Upper lobe of left lung (tissue), 6 donors: Measurements from ENCODE around the gene ANKRD11. TPM values are rescaled to one million over a fixed set of nuclear protein-coding genes. Genes with fewer than 3 reads are reported as not detected.

Experiments used
- ATAC-seq, 2 donors: fragments of 200-7000 bp; cut with Tn5 transposase; one replicate each; pipeline ENCODE4 v1.9.1; 2022; ENCODE audit warnings: mild to moderate bottlenecking in 2 of 2, moderate library complexity in 2 of 2; ENCODE audit not compliant: low FRiP score in 2 of 2
- DNase-seq, 2 donors: peaks; one replicate each; pipeline ENCODE4 v3.0.0-alpha.2; 2019 to 2020
- H3K27ac ChIP-seq, 4 donors: fragments of 200-600 bp; sonication (generic); one replicate each; pipeline ENCODE4 v1.5.1; 2016 to 2019
- H3K27me3 ChIP-seq, 4 donors: fragments of 200-600 bp; sonication (generic); one replicate each; pipeline ENCODE4 v1.5.1; 2017 to 2019
- H3K36me3 ChIP-seq, 4 donors: fragments of 200-600 bp; sonication (generic); one replicate each; pipeline ENCODE4 v1.5.1; 2016 to 2019
- H3K4me1 ChIP-seq, 4 donors: fragments of 200-600 bp; sonication (generic); one replicate each; pipeline ENCODE4 v1.5.1; 2018 to 2019
- H3K4me3 ChIP-seq, 4 donors: fragments of 200-600 bp; sonication (generic); one replicate each; pipeline ENCODE4 v1.5.1; 2017 to 2019; ENCODE audit warnings: mild to moderate bottlenecking in 2 of 4, moderate library complexity in 1 of 4
- H3K9me3 ChIP-seq, 4 donors: fragments of 200-600 bp; sonication (generic); one replicate each; pipeline ENCODE4 v1.5.1; 2018 to 2019
- CTCF ChIP-seq, 6 experiments: fragments of 450-650 bp in 4 of 6; fragments of 200-600 bp in 2 of 6; sonication (generic) in 2 of 6; IDR thresholded peaks; one replicate each; pipeline ENCODE4 v1.5.1; 2016 to 2019; ENCODE audit warnings: antibody characterized with exemption in 6 of 6
- EP300 ChIP-seq, 4 donors: sonication (generic); formaldehyde crosslinking; IDR thresholded peaks; one replicate each; pipeline ENCODE4 v1.5.1; 2017; ENCODE audit warnings: antibody characterized with exemption in 4 of 4, control low read depth in 2 of 4
- POLR2A ChIP-seq, 4 donors: fragments of 450-650 bp; IDR thresholded peaks; one replicate each; pipeline ENCODE4 v1.5.1; 2016 to 2017; ENCODE audit warnings: antibody characterized with exemption in 4 of 4, mild to moderate bottlenecking in 2 of 4
- POLR2AphosphoS5 ChIP-seq, 2 donors: sonication (generic); formaldehyde crosslinking; IDR thresholded peaks; one replicate each; pipeline ENCODE4 v1.5.1; 2017; ENCODE audit warnings: antibody characterized with exemption in 2 of 2
- WGBS, 2 donors: methylation state at CpG; one replicate each; pipeline ENCODE4 v1.1.5; 2017 to 2018; 5-methylcytosine and 5-hydroxymethylcytosine counted together
- total RNA-seq, 6 donors: library from RNA; depleted of rRNA in 4 of 6; stranded (reverse); fragments of >200 nt in 4 of 6; gene quantifications; one replicate each; pipeline versions ENCODE4 v1.1.0 to v1.2.1, GENCODE V29; 2016 to 2021
- donor health status: DM: no; HTN: no; CAD: no; lungs with moderate emphysema.
- donor health status: DM: no; HTN: yes; CAD: no; lungs with severe emphysema.

The ANKRD11 gene
- total RNA-seq, 6 donors from 2014 or later: 92.4 to 313 (median 134) TPM

GRCh38 chr16:89484923-89485679 lies 5.3 kb downstream of the ANKRD11 start:
- Histone ChIP-seq H3K9me3 (no peaks in the 10 kb centered on the region), H3K36me3 (no peaks in the 10 kb centered on the region), H3K27me3 (no peaks in the 10 kb centered on the region), H3K27ac (peak overlapping the region in 1 of 4 donors; percentile 35), H3K4me3 (no peak overlapping the region), H3K4me1 (peaks cover 61 to 82% (median 74%) of the 10 kb centered on the region in 4 donors)
- ATAC-seq (no peak), DNase-seq (no peak)
- 61 to 66% methylated on average over 11 of the region's 11 CpGs for WGBS, 2 donors
- TF ChIP-seq POLR2AphosphoS5 (IDR thresholded peaks at IDR 0.05): no peak
- no peak for TF ChIP-seq EP300 (IDR thresholded peaks at IDR 0.05)
- TF ChIP-seq CTCF (IDR thresholded peaks at IDR 0.05): no peak

GRCh38 chr16:89484041-89484501 lies 6.3 kb downstream of the ANKRD11 start:
- H3K9me3 ChIP-seq: no peaks in the 10 kb centered on the region
- no peak overlapping the region for H3K4me3 ChIP-seq
- TF ChIP-seq CTCF (IDR thresholded peaks at IDR 0.05) (no peak), POLR2A (IDR thresholded peaks at IDR 0.05) (no peak), EP300 (IDR thresholded peaks at IDR 0.05) (no peak), POLR2AphosphoS5 (IDR thresholded peaks at IDR 0.05) (no peak)
- peaks cover 63 to 88% (median 80%) of the 10 kb centered on the region in 4 donors for H3K4me1 ChIP-seq
- no peak for ATAC-seq
- no peak for DNase-seq
- no peaks in the 10 kb centered on the region for H3K36me3 ChIP-seq
- H3K27me3 ChIP-seq: no peaks in the 10 kb centered on the region
- H3K27ac ChIP-seq: no peak overlapping the region
- whole genome bisulfite sequencing, 2 donors: 60 to 61% methylated on average over 5 of the region's 5 CpGs

GRCh38 chr16:89482817-89483205 lies 7.5 kb downstream of the ANKRD11 start:
- 83 to 87% methylated on average over 5 of the region's 5 CpGs for WGBS, 2 donors
- ATAC-seq (no peak), DNase-seq (no peak)
- TF ChIP-seq POLR2AphosphoS5 (IDR thresholded peaks at IDR 0.05) (no peak), CTCF (IDR thresholded peaks at IDR 0.05) (no peak), POLR2A (IDR thresholded peaks at IDR 0.05) (no peak), EP300 (IDR thresholded peaks at IDR 0.05) (no peak)
- Histone ChIP-seq H3K4me3 (no peak overlapping the region), H3K27ac (no peak overlapping the region), H3K4me1 (peaks cover 64 to 88% (median 81%) of the 10 kb centered on the region in 4 donors), H3K9me3 (no peaks in the 10 kb centered on the region), H3K27me3 (no peaks in the 10 kb centered on the region), H3K36me3 (no peaks in the 10 kb centered on the region)

GRCh38 chr16:89482150-89482816 lies 8.1 kb downstream of the ANKRD11 start:
- no peak for DNase-seq
- H3K27ac ChIP-seq: no peak overlapping the region
- no peaks in the 10 kb centered on the region for H3K36me3 ChIP-seq
- no peaks in the 10 kb centered on the region for H3K9me3 ChIP-seq
- ATAC-seq: peak in 1 of 2 donors; percentile 16
- H3K27me3 ChIP-seq: no peaks in the 10 kb centered on the region
- H3K4me1 ChIP-seq: peaks cover 64 to 88% (median 78%) of the 10 kb centered on the region in 4 donors
- TF ChIP-seq EP300 (IDR thresholded peaks at IDR 0.05) (no peak), POLR2AphosphoS5 (IDR thresholded peaks at IDR 0.05) (no peak), CTCF (IDR thresholded peaks at IDR 0.05) (no peak), POLR2A (IDR thresholded peaks at IDR 0.05) (no peak)
- no peak overlapping the region for H3K4me3 ChIP-seq
- WGBS, 2 donors: 68 to 71% methylated on average over 13 to 14 of the region's 14 CpGs
